Lower leg skin (tissue), 3 donors: ENCODE data around the gene VPS39.

Experiments
- CTCF ChIP-seq, 3 donors: fragments of 450-650 bp; IDR thresholded peaks; one replicate each; pipeline ENCODE4 v1.5.1; 2016; ENCODE audit warnings: antibody characterized with exemption in 3 of 3, mild to moderate bottlenecking in 3 of 3, moderate library complexity in 2 of 3
- POLR2A ChIP-seq, 2 donors: fragments of 450-650 bp; IDR thresholded peaks; one replicate each; pipeline ENCODE4 v1.6.1; 2016 to 2017; ENCODE audit warnings: antibody characterized with exemption in 2 of 2, mild to moderate bottlenecking in 1 of 2, moderate library complexity in 1 of 2

DNA sequence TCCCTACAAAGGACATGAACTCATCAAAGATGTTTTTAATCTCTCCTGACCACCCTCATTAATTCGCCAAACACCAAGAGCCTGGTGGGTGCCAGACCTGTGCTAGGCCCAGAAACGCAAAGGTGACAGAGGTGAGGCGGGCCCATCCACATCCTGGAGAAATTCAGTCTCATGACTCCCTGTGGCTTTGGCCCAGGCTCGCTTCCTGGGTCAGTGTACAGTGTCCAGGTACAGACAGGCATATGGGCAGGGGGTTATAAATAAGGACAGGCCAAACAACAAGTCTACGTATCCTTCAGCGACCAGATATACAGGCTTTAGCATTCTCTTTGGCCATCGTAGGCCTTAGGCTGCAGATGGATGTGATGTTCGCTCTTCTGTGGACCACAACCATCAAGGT lies 50.7 kb downstream of the VPS39 start:
- TF ChIP-seq CTCF (IDR thresholded peaks at IDR 0.05) (no peak), POLR2A (IDR thresholded peaks at IDR 0.05) (no peak)
